Fibroblast of skin of right quadriceps (primary cell): ENCODE data around the gene DPYD.

Experiments used
- DNase-seq: peaks from one replicate; pipeline ENCODE4 v3.0.0-alpha.2; 2013

The DPYD gene

GRCh38 chr1:97685360-97685759, 235.5 kb downstream of the DPYD start:
- DNase-seq = no peak

GRCh38 chr1:97680894-97681293, 239.9 kb downstream of the DPYD start:
- no peak for DNase-seq

- DNase-seq = no peak
Observed at GRCh38 chr1:97680470-97680869, 240.4 kb downstream of the DPYD start.

GRCh38 chr1:97677702-97678101, 243.1 kb downstream of the DPYD start:
- no peak for DNase-seq

- no peak for DNase-seq
Observed at GRCh38 chr1:97674517-97674916, 246.3 kb downstream of the DPYD start.

GRCh38 chr1:97668945-97669344, 251.9 kb downstream of the DPYD start:
- DNase-seq = peak; percentile 48

- DNase-seq = no peak
Observed at GRCh38 chr1:97660431-97661105, 260.3 kb downstream of the DPYD start.

GRCh38 chr1:97654876-97655585, 265.8 kb downstream of the DPYD start:
- DNase-seq = peak; percentile 86

GRCh38 chr1:97651250-97651649, 269.6 kb downstream of the DPYD start:
- peak; percentile 6 for DNase-seq

GRCh38 chr1:97649591-97649990, 271.2 kb downstream of the DPYD start:
- DNase-seq = no peak

GRCh38 chr1:97647776-97648175, 273.1 kb downstream of the DPYD start:
- DNase-seq = peak; percentile 75

GRCh38 chr1:97646071-97646470, 274.8 kb downstream of the DPYD start:
- DNase-seq = no peak

GRCh38 chr1:97640677-97641076, 280.2 kb downstream of the DPYD start:
- no peak for DNase-seq

GRCh38 chr1:97636941-97637340, 283.9 kb downstream of the DPYD start:
- DNase-seq = peak; percentile 83

GRCh38 chr1:97634758-97635157, 286.1 kb downstream of the DPYD start:
- no peak for DNase-seq

GRCh38 chr1:97632776-97633175, 288.1 kb downstream of the DPYD start:
- DNase-seq = no peak

GRCh38 chr1:97632075-97632474, 288.8 kb downstream of the DPYD start:
- DNase-seq = peak; percentile 80

GRCh38 chr1:97630948-97631347, 289.9 kb downstream of the DPYD start:
- DNase-seq = no peak

GRCh38 chr1:97630281-97630680, 290.6 kb downstream of the DPYD start:
- DNase-seq = no peak

GRCh38 chr1:97623220-97623619, 297.6 kb downstream of the DPYD start:
- DNase-seq = no peak

- peak; percentile 21 for DNase-seq
Observed at GRCh38 chr1:97621955-97622354, 298.9 kb downstream of the DPYD start.

GRCh38 chr1:97619706-97620105, 301.1 kb downstream of the DPYD start:
- no peak for DNase-seq

GRCh38 chr1:97610748-97611147, 310.1 kb downstream of the DPYD start:
- no peak for DNase-seq

- no peak for DNase-seq
Observed at GRCh38 chr1:97610102-97610501, 310.7 kb downstream of the DPYD start.

- no peak for DNase-seq
Observed at GRCh38 chr1:97608272-97608671, 312.6 kb downstream of the DPYD start.
